HUDEP-2 (cell line): ENCODE results near the gene THRSP.
A peak's percentile ranks its signal among the peaks of the same experiment; 100 is the strongest.
"Not testable (repeated sequence)": the region's sequence is repeated elsewhere in the genome, so short reads cannot be mapped to it uniquely, and the experiment has no call there.

Source experiments
- DNase-seq, 76 experiments: peaks; one replicate each; lab custom pipeline; 2025; ENCODE audit not compliant: unreplicated experiment in 76 of 76; lab: John Stamatoyannopoulos, UW

Gene THRSP

DNA sequence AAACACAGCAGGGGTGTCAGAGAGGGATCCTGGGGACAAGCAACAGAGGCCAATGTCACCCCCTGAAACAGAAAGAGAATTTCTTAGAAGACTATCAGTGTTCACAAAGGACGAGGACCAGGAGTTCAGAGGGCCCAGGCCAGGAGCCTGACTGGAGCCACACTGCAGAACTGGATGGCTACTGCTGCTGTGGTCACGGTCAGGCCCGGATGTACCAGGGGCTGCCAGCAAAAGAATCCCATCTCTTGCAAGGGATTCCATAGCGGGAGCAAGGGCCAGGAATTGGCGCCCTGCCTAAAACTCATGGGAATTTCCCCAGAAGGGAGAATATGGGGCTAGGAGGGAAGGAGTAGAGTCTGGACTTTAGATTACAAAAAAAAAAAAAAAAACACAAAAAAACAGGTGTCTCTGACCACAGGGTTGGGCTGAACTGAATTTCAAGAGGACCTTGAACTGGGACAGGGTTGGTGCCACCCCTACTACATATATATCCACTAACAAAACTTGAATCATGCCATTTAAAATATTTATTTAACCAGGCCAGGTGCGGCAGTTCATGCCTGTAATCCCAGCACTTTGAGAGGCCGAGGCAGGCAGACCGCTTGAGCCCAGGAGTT, 24.9 kb upstream of the THRSP start:
- DNase-seq, result no peak

DNA sequence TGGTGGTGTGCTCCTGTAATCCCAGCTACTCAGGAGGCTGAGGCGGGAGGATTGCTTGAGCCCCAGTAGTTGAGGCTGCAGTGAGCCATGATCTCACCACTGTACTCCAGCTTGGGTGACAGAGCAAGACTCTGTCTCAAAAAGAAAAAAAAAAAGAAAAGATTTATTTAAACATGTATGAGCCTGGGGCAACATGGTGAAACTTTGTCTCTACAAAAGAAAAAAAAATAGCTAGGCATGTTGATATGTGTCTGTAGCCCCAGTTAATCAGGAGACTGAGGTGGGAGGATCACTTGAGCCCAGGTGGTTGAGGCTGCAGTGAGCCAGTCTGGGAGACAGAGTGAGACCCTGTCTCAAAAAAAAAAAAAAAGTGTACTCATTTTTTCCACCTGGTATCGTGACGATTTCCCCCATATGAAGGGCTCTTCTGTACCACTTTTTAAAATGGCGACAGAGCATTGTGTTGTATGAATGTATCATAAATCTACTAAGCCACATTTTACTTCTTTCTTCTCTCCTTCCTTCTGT, 24.2 kb upstream of the THRSP start:
- DNase-seq, result no peak

DNA sequence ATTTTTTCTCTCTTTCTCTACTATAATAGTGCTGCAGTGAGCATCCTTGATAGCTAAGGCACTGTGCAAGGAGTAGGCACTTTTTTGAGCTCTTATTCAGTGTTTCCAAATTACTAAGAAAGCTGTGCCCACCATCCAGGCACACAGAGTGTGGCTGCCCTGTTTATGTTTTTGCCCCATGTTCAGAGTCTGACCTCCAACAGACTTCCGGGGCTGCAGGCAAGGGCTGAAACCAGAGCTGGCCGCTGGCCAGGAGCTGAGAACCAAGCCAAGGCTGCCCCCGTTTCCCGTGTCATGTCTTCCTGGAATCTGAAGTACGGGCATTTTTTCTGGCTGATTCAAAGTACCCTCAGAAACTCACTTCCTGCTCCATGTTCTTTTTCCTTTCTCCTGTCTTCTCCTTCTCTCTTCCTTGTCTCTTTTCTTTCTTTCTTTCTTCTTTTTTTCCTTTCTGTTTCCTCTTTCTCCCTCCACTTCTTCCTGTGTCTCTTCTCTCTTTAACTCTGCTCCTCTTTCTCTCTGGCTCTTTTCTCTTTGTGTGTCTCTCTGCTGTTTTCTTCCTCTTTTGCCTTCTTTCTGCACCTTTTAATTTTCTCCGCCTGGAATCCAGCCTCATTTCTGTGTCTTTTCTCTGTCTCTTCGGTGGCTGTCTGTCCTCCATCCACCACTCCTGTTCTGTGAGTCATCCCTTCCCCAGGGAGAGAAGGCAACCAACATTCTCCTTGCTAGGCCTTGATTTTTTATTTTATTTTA, 23.6 kb upstream of the THRSP start:
- DNase-seq, result peak in 65 of 76 experiments; percentile 16 to 77 (median 53)

DNA sequence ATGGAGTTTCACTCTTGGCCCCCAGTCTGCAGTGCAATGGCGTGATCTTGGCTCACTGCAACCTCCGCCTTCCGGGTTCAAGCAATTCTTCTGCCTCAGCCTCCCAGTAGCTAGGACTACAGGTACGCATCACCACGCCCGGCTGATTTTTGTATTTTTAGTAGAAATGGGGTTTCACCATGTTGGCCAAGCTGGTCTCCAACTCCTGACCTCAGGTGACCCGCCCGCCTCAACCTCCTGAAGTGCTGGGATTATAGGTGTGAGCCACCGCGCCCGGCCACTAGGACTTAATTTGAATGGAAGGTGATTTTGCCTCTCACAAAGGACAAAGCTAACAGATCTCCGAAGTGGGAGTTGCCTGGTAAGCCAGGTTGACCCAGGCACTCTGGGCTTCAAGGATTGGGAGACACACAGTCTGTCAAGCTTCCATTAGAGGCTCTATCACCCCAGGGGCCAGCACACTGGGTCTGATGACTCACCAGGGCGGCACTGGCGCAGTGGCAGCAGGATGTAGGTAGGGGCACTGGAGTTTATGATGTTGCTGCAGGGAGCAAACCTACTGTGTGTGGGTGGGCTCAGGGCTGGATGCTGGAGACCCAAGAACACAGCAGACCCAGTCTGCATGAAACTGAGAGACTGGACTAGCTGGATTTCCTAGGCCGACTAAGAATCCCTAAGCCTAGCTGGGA, 22.8 kb upstream of the THRSP start:
- peak in 16 of 76 experiments; percentile 6 to 54 (median 14) for DNase-seq

DNA sequence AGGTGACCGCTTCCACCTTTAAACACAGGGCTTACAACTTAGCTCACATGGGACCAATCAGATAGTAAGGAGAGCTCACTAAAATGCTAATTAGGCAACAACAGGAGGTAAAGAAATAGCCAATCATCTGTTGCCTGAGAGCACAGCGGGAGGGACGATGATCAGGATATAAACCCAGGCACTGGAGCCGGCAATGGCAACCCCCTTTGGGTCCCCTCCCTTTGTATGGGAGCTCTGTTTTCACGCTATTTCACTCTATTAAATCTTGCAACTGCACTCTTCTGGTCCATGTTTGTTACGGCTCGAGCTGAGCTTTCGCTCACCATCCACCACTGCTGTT, 22.3 kb upstream of the THRSP start:
- DNase-seq, result not testable (repeated sequence)

GRCh38 chr11:78041843-78042440, 21.7 kb upstream of the THRSP start:
- no peak for DNase-seq

GRCh38 chr11:78044706-78045105, 19.0 kb upstream of the THRSP start:
- no peak for DNase-seq

- peak in 60 of 76 experiments; percentile 6 to 79 (median 55) for DNase-seq
Measured at GRCh38 chr11:78045851-78046485, 17.7 kb upstream of the THRSP start.

GRCh38 chr11:78046486-78046854, 17.2 kb upstream of the THRSP start:
- no peak for DNase-seq

- no peak for DNase-seq
Measured at GRCh38 chr11:78048561-78048960, 15.1 kb upstream of the THRSP start.

GRCh38 chr11:78049348-78049747, 14.3 kb upstream of the THRSP start:
- no peak for DNase-seq

GRCh38 chr11:78050964-78051831, 12.5 kb upstream of the THRSP start:
- DNase-seq, result no peak

DNA sequence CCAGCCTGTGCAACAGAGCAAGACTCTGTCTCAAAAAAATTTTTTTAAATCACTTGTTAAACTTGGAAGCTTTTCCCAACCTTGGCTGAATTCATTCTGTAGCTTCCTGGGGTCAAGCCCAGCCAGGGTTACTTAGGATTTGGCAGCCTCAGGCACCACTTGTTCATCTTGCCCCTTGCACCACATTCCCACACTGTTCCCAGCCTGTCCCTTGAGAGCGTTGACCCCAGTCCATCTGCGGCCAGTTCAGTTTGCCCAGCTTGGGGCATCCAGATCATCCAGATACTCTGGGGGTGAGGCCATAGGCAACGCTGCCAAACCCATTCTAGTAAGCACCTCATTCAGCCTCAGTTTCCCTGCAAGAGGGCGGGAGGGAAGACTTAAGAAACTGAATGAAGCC, 8.7 kb upstream of the THRSP start:
- DNase-seq, result no peak

DNA sequence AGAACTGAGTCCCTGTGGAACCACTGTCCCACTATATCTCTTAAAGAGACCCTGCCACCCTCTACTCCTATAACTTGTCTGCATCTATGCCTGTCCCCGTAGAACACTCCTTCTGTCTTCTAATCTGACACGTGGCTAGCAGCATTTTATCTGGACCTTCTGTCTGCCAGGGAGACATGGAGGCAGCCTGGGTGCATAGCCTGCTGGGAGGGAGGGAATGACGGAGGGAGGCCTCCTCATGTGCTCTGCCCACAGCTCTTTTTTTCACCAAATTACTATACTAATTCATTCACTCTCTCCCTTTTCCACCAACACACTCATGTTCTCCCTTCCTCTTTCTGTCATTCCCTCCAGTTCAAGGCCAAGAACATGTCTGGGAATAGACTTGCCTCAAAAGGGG, 7.6 kb upstream of the THRSP start:
- peak in 1 of 76 experiments; percentile 12 for DNase-seq

GRCh38 chr11:78057462-78058055, 6.1 kb upstream of the THRSP start:
- no peak for DNase-seq

GRCh38 chr11:78059749-78060328, 3.8 kb upstream of the THRSP start:
- DNase-seq, result not testable (repeated sequence)

GRCh38 chr11:78060533-78060932, 3.1 kb upstream of the THRSP start:
- DNase-seq, result no peak

- DNase-seq, result peak in 3 of 76 experiments; percentile 6 to 26 (median 10)
Measured at GRCh38 chr11:78061088-78061920, 2.4 kb upstream of the THRSP start.
